GM18858 (cell line): Measurements from ENCODE around the gene FMR1NB.

Experiments used
- ATAC-seq: cut with Tn5 transposase; IDR thresholded peaks from one replicate; pipeline ENCODE4 v1.9.1; 2021; ENCODE audit not compliant: unreplicated experiment

FMR1NB gene

GRCh38 chrX:148069759-148070503 is 88.8 kb downstream of the FMR1NB start:
- ATAC-seq, result peak; percentile 98

- no peak for ATAC-seq
Observed at GRCh38 chrX:148070504-148070877, 89.4 kb downstream of the FMR1NB start.
